OCI-LY7 (cell line): ENCODE measurements around the gene SGTA. TPM values are rescaled to one million over a fixed set of nuclear protein-coding genes. Genes with fewer than 3 reads are reported as not detected.

Source experiments
- BruUV-seq: library from RNA; stranded (reverse); fragments of 400-500 nt; replicated peaks from 2 replicates; lab custom pipeline; 2021; lab: Mats Ljungman, UMichigan
- CTCF ChIA-PET: fragments of 300-600 bp; sonication (Branson Sonifier 250); formaldehyde crosslinking; loops from one replicate; lab custom pipeline; 2022; ENCODE audit warnings: antibody characterized with exemption; ENCODE audit not compliant: unreplicated experiment; lab: Charles Lee
- POLR2A ChIA-PET: fragments of 300-600 bp; sonication (Branson Sonifier 250); formaldehyde crosslinking; loops from one replicate; lab custom pipeline; 2022; ENCODE audit warnings: antibody characterized with exemption; lab: Charles Lee
- DNase-seq: peaks from one replicate; pipeline ENCODE4 v3.0.0-alpha.2; 2015; ENCODE audit warnings: low spot score
- H2AFZ ChIP-seq: fragments of 200-600 bp; sonication (generic), shearing (Covaris generic); 2 replicates; pipeline ENCODE4 v1.6.1; 2014; ENCODE audit warnings: mild to moderate bottlenecking, antibody characterized with exemption, low read length, moderate library complexity
- H3K27ac ChIP-seq: fragments of 200-600 bp; sonication (generic); 2 replicates; pipeline ENCODE4 v1.5.1; 2014; ENCODE audit warnings: mixed run types, low read depth, mild to moderate bottlenecking, moderate library complexity, low read length, inconsistent platforms; ENCODE audit not compliant: poor library complexity, severe bottlenecking
- H3K36me3 ChIP-seq: fragments of 200-600 bp; sonication (generic); 2 replicates; pipeline ENCODE4 v1.6.1; 2014; ENCODE audit warnings: mild to moderate bottlenecking, antibody characterized with exemption, low read length, moderate library complexity, mixed read lengths; ENCODE audit not compliant: insufficient read depth
- H3K4me1 ChIP-seq: fragments of 200-600 bp; sonication (generic); 2 replicates; pipeline ENCODE4 v1.5.1; 2014; ENCODE audit warnings: mild to moderate bottlenecking, low read length; ENCODE audit not compliant: insufficient read depth, poor library complexity, severe bottlenecking
- H3K4me2 ChIP-seq: fragments of 200-600 bp; sonication (generic); 2 replicates; pipeline ENCODE4 v1.6.1; 2014; ENCODE audit warnings: mild to moderate bottlenecking, low read length
- H3K4me3 ChIP-seq: fragments of 200-600 bp; sonication (generic); 2 replicates; pipeline ENCODE4 v1.5.1; 2014; ENCODE audit warnings: mild to moderate bottlenecking, low read depth, low read length; ENCODE audit not compliant: poor library complexity, severe bottlenecking
- H3K79me2 ChIP-seq: fragments of 200-600 bp; sonication (generic); 2 replicates; pipeline ENCODE4 v1.6.1; 2016; ENCODE audit warnings: low read depth, mild to moderate bottlenecking, low read length, moderate library complexity, mixed read lengths; ENCODE audit not compliant: insufficient read depth
- H3K9me2 ChIP-seq: fragments of 200-600 bp; sonication (generic); 2 replicates; pipeline ENCODE4 v1.6.1; 2016; ENCODE audit warnings: mild to moderate bottlenecking, low read length, mixed read lengths; ENCODE audit not compliant: insufficient read depth
- H3K9me3 ChIP-seq: fragments of 200-600 bp; sonication (generic); 2 replicates; pipeline ENCODE4 v1.6.1; 2014; ENCODE audit warnings: mild to moderate bottlenecking, mixed run types, low read length, mixed read lengths
- H4K20me1 ChIP-seq: fragments of 200-600 bp; sonication (generic); 2 replicates; pipeline ENCODE4 v1.6.1; 2014; ENCODE audit warnings: mild to moderate bottlenecking, antibody characterized with exemption, low read length, moderate library complexity, mixed read lengths; ENCODE audit not compliant: insufficient read depth
- CTCF ChIP-seq: fragments of 200-600 bp; sonication (generic); conservative IDR thresholded peaks from 2 replicates; pipeline ENCODE4 v1.5.1; 2014; ENCODE audit warnings: mild to moderate bottlenecking, antibody characterized with exemption, low read length, moderate library complexity, mixed read lengths
- EZH2phosphoT487 ChIP-seq: fragments of 200-600 bp; sonication (generic); IDR thresholded peaks from 2 replicates; pipeline ENCODE4 v1.6.1; 2018; ENCODE audit warnings: low read depth, borderline replicate concordance, mild to moderate bottlenecking, mixed run types, antibody characterized with exemption, low read length, moderate library complexity, mixed read lengths
- intact Hi-C: fragments of 100-400 bp; cut with micrococcal nuclease; formaldehyde crosslinking; loops from one replicate; pipeline ENCODE4 v1.10.0; 2022; ENCODE audit not compliant: unreplicated experiment
- total RNA-seq, 2 experiments: library from RNA; depleted of rRNA in 1 of 2; stranded (reverse); fragments of >200 nt in 1 of 2; shearing (Covaris generic) in 1 of 2; gene quantifications; 2 replicates each; pipeline ENCODE4 v1.2.3, GENCODE V29; 2014 to 2022

Gene SGTA
- total RNA-seq, 2 experiments from 2014 or later, result 68.2 to 82.4 TPM

- Histone ChIP-seq H3K4me1 (no peaks in the 10 kb centered on the region), H3K4me2 (no peak overlapping the region), H4K20me1 (no peaks in the 10 kb centered on the region), H3K9me2 (no peaks in the 10 kb centered on the region), H3K4me3 (no peak overlapping the region), H3K9me3 (no peaks in the 10 kb centered on the region), H2AFZ (no peak overlapping the region), H3K36me3 (peaks cover 55% of the 10 kb centered on the region), H3K79me2 (no peaks in the 10 kb centered on the region), H3K27ac (no peak overlapping the region)
- POLR2A ChIA-PET, result no interaction called here
- intact Hi-C loops, result no loop called here
- no peak for DNase-seq
- BruUV-seq, result no TSS peak
- no peak for TF ChIP-seq EZH2phosphoT487
- TF ChIP-seq CTCF, result no peak
- CTCF ChIA-PET, result no interaction called here
Measured at GRCh38 chr19:2814426-2814825, 31.4 kb upstream of the SGTA start.

- Histone ChIP-seq H4K20me1 (no peaks in the 10 kb centered on the region), H3K4me2 (no peak overlapping the region), H2AFZ (no peak overlapping the region), H3K27ac (no peak overlapping the region), H3K4me1 (no peaks in the 10 kb centered on the region), H3K9me3 (no peaks in the 10 kb centered on the region), H3K4me3 (no peak overlapping the region), H3K9me2 (no peaks in the 10 kb centered on the region), H3K36me3 (peaks cover 64% of the 10 kb centered on the region), H3K79me2 (no peaks in the 10 kb centered on the region)
- no peak for TF ChIP-seq EZH2phosphoT487
- TF ChIP-seq CTCF, result no peak
- CTCF ChIA-PET, result no interaction called here
- DNase-seq, result no peak
- no TSS peak for BruUV-seq
- POLR2A ChIA-PET, result no interaction called here
- intact Hi-C loops, result no loop called here
Measured at GRCh38 chr19:2813235-2814160, 30.4 kb upstream of the SGTA start.
